Coronary artery (tissue), 2 donors: ENCODE data around the gene SAMM50.
"Not testable (repeated sequence)": the region's sequence is repeated elsewhere in the genome, so short reads cannot be mapped to it uniquely, and the experiment has no call there.

Experiments used
- DNase-seq: peaks from one replicate; pipeline ENCODE4 v3.0.0-alpha.2; 2017; ENCODE audit warnings: low spot score
- H3K27ac ChIP-seq, 2 donors: fragments of 200-600 bp; sonication (generic); one replicate each; pipeline ENCODE4 v1.5.1; 2016 to 2019
- H3K4me3 ChIP-seq: fragments of 200-600 bp; sonication (generic); 2 replicates; pipeline ENCODE4 v1.5.1; 2016; ENCODE audit warnings: mild to moderate bottlenecking, moderate library complexity
- TF ChIP-seq, protein P1 (sequence below): fragments of 200-600 bp; sonication (generic); IDR thresholded peaks from one replicate; pipeline ENCODE4 v1.5.1; 2019; ENCODE audit warnings: antibody characterized with exemption

The SAMM50 gene

DNA sequence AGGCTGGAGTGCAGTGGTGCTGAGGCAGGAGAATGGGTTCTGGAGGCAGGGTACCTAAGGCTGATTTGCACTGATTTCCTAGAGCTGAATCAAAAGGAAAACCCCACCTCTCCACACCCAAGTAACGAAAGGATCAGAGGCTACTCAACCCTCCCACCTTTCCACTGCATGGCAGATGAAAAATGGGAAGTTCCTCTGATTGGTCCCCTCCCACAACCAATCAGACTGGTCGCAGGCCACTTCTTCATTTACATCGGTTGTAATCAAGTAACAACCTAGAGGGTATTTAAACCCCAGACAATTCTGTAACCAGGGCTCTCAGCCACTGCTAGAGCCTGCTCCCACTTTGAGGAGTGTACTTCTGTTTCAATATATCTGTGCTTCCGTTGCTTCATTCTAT lies 50.3 kb downstream of the SAMM50 start:
- TF ChIP-seq, protein P1, sequence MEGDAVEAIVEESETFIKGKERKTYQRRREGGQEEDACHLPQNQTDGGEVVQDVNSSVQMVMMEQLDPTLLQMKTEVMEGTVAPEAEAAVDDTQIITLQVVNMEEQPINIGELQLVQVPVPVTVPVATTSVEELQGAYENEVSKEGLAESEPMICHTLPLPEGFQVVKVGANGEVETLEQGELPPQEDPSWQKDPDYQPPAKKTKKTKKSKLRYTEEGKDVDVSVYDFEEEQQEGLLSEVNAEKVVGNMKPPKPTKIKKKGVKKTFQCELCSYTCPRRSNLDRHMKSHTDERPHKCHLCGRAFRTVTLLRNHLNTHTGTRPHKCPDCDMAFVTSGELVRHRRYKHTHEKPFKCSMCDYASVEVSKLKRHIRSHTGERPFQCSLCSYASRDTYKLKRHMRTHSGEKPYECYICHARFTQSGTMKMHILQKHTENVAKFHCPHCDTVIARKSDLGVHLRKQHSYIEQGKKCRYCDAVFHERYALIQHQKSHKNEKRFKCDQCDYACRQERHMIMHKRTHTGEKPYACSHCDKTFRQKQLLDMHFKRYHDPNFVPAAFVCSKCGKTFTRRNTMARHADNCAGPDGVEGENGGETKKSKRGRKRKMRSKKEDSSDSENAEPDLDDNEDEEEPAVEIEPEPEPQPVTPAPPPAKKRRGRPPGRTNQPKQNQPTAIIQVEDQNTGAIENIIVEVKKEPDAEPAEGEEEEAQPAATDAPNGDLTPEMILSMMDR: no peak
- no peak for DNase-seq
- Histone ChIP-seq H3K27ac (no peak overlapping the region), H3K4me3 (no peak overlapping the region)

DNA sequence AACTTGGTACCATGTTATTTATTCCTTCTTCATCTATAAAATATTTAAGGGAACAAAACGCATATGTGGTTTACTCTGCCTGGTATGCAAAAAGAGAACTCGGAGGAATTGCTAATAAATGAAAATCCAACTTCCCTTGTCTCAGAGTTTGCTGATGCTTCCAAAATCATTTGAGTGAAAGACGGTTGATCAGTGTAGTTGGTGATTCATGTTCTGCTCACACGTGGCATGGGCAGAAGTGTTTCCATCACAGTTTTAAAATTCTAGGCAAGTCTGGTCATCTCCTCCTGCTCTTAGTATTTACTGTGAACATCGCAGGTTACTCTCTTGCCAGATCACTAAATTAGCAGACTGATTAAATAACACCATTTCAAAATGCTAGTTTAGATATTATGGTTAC lies 56.9 kb downstream of the SAMM50 start:
- no peak for DNase-seq
- Histone ChIP-seq H3K27ac (peak overlapping the region in 1 of 2 donors; percentile 70), H3K4me3 (no peak overlapping the region)
- TF ChIP-seq, protein P1: no peak

DNA sequence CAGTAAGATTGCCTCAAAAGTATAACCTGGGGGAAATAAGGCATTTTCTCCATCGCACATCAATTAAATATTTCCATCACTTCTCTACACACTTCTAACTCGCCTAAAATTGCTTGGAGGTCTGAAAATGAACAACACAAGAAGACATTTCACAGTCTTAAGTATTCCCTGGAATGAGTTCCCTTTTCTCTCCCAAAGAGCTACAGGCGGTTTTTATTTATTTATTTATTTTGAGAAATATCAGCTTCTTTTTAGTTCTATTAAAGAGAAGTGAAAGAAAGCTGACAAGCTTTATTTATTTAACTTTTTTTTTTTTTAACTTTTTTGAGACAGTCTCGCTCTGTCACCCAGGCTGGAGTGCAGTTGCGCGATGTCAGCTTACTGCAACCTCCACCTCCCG lies 57.3 kb downstream of the SAMM50 start:
- no peak for DNase-seq
- H3K4me3 ChIP-seq: no peak overlapping the region
- H3K27ac ChIP-seq: peak overlapping the region in 1 of 2 donors; percentile 70
- TF ChIP-seq, protein P1: no peak

DNA sequence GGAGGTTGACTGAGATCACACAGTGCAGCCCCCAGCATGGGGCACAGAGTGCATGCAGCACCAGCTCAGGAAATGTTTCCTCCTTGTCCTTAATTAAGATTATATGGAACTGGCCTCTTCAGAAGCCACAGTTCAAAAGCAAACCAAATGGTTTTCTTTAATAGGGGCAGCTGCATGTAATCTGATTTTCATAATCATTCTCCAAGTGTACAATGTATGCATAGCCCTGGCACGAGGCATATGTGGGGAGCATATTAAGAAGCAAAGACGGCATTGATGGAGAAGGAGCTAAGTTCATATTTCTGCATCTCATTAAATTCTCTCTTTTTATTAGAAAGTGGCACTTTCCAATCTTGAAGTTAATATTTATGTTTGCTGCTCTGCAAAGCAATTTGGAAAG lies 59.0 kb downstream of the SAMM50 start:
- Histone ChIP-seq H3K27ac (no peak overlapping the region), H3K4me3 (no peak overlapping the region)
- TF ChIP-seq, protein P1: no peak
- no peak for DNase-seq

DNA sequence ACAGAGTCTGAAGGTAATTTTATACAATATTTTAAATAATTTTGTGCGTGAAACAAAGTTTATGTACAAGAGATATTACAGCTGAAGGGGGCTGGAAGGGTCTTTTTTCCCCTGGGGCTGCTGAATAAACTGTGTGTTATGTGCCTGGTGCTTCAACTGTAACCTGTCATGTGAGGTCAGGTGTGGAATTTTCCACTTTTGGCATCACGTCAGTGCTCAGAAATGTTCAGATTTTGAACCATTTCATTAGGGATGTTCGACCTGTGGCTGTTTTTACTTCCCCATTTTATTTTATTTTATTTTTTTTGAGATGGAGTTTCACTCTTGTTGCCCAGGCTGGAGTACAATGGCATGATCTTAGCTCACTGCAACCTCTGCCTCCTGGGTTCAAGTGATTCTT lies 61.3 kb downstream of the SAMM50 start:
- H3K4me3 ChIP-seq, H3K27ac ChIP-seq, DNase-seq: not testable (repeated sequence)

DNA sequence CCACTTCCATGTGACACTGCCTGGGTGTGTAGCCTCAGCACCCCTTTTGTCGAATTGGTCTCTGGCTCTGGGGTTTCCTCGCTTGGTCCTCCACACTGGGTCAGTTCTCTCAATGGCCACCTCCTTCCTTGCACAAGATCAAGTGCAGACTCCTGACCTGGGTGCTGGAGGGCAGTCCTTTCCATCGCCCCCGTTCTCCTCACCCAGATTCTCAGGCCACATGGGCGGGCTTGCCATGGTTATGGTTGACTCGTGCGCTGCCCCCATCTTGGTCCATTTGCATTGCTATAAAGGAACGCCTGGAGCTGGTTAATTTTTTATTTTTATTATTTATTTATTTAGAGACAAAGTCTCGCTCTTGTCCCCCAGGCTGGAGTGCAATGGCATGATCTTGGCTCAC lies 63.4 kb downstream of the SAMM50 start:
- TF ChIP-seq, protein P1: no peak
- H3K4me3 ChIP-seq: no peak overlapping the region
- no peak for DNase-seq
- no peak overlapping the region for H3K27ac ChIP-seq

GRCh38 chr22:44019416-44019815 lies 64.2 kb downstream of the SAMM50 start:
- no peak for DNase-seq
- H3K4me3 ChIP-seq: no peak overlapping the region
- TF ChIP-seq, protein P1: no peak
- no peak overlapping the region for H3K27ac ChIP-seq

DNA sequence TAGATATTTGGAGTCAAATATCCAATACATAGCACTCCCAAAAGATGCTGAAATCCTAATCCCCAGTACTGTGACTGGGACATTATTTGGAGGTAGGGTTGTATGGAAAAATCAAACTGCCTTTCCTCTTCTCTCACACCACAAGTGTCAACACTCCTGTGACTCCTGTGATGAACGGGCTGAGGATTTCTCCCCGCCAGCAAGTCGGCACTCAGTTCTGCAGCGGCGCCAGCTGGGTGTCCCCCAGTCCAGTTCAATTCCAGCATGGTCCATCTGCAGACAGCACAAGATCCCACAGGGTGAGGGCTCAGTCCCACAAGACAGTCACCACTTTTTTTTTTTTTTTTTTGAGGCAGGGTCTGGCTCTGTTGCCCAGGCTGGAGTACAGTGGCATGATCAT lies 64.6 kb downstream of the SAMM50 start:
- TF ChIP-seq, protein P1: no peak
- Histone ChIP-seq H3K27ac (no peak overlapping the region), H3K4me3 (no peak overlapping the region)
- no peak for DNase-seq
